GM12878 (cell line): Measurements from ENCODE around the gene ZNF189. TPM values are rescaled to one million over a fixed set of nuclear protein-coding genes. Genes with fewer than 3 reads are reported as not detected.

ENCODE experiments used
- ATAC-seq: fragments of 200-7000 bp; cut with Tn5 transposase; 3 replicates; pipeline ENCODE4 v1.9.1; 2020; ENCODE audit warnings: mild to moderate bottlenecking, moderate library complexity
- BruUV-seq: library from RNA; stranded (reverse); fragments of 400-500 nt; replicated peaks from 2 replicates; lab custom pipeline; 2021; lab: Mats Ljungman, UMichigan
- CTCF ChIA-PET: fragments of 300-600 bp; sonication (Branson Sonifier 250); formaldehyde crosslinking; extraction: SDS; loops from one replicate; lab custom pipeline; 2021; ENCODE audit warnings: inconsistent platforms; lab: Yijun Ruan, JAX
- POLR2A ChIA-PET: fragments of 350-600 bp; formaldehyde crosslinking; extraction: SDS; loops from one replicate; lab custom pipeline; 2021; ENCODE audit warnings: inconsistent platforms; lab: Charles Lee
- RAD21 ChIA-PET: fragments of 300-600 bp; sonication (Branson Sonifier 250); formaldehyde crosslinking; loops from one replicate; lab custom pipeline; 2023; ENCODE audit warnings: antibody characterized with exemption; ENCODE audit not compliant: unreplicated experiment; lab: Charles Lee
- SMC1A ChIA-PET: fragments of 300-600 bp; sonication (Branson Sonifier 250); formaldehyde crosslinking; loops from one replicate; lab custom pipeline; 2023; ENCODE audit not compliant: unreplicated experiment, uncharacterized antibody; lab: Charles Lee
- DNase-seq: peaks from one replicate; pipeline ENCODE4 v3.0.0-alpha.2; 2011; ENCODE audit warnings: low read depth, low spot score
- FAIRE-seq: peaks from 3 replicates; lab custom pipeline; 2011; peaks lifted over from hg19 to GRCh38; lab: Jason Lieb, UNC
- H2AFZ ChIP-seq: 2 replicates; pipeline ENCODE4 v1.6.0; 2011; ENCODE audit warnings: low read depth, low read length, control low read depth; ENCODE audit not compliant: control insufficient read depth
- H3K27ac ChIP-seq: 2 replicates; pipeline ENCODE4 v1.5.1; 2011; ENCODE audit warnings: control low read depth; ENCODE audit not compliant: control insufficient read depth, insufficient read depth
- H3K27me3 ChIP-seq, 2 experiments: replicated peaks in 1 of 2; 2 replicates each; pipeline versions ENCODE4 v1.6.0 to v1.6.1; 2011; ENCODE audit warnings: low read length in 1 of 2; ENCODE audit not compliant: control insufficient read depth in 2 of 2, insufficient read depth in 2 of 2
- H3K36me3 ChIP-seq, 2 experiments: 2 replicates each; pipeline ENCODE4 v1.5.1; 2011; ENCODE audit warnings: low read length in 1 of 2; ENCODE audit not compliant: control insufficient read depth in 2 of 2, insufficient read depth in 2 of 2
- H3K4me1 ChIP-seq: 2 replicates; pipeline ENCODE4 v1.6.1; 2011; ENCODE audit warnings: mild to moderate bottlenecking, low read length, moderate library complexity, mixed read lengths; ENCODE audit not compliant: control insufficient read depth, insufficient read depth
- H3K4me2 ChIP-seq: 2 replicates; pipeline ENCODE4 v1.6.0; 2011; ENCODE audit warnings: control low read depth; ENCODE audit not compliant: control insufficient read depth, insufficient read depth
- H3K4me3 ChIP-seq: fragments of 200-600 bp; sonication (generic); 2 replicates; pipeline ENCODE4 v1.5.1; 2016
- H3K79me2 ChIP-seq: 2 replicates; pipeline ENCODE4 v1.6.0; 2011; ENCODE audit warnings: low read length; ENCODE audit not compliant: control insufficient read depth, insufficient read depth
- H3K9ac ChIP-seq: 2 replicates; pipeline ENCODE4 v1.8.0; 2011; ENCODE audit warnings: low read length, control low read depth, mixed read lengths; ENCODE audit not compliant: control insufficient read depth, insufficient read depth
- H3K9me3 ChIP-seq: replicated peaks from 3 replicates; pipeline ENCODE4 v1.5.1; 2011; ENCODE audit warnings: mild to moderate bottlenecking, low read length; ENCODE audit not compliant: control insufficient read depth, insufficient read depth
- H4K20me1 ChIP-seq: 2 replicates; pipeline ENCODE4 v1.6.0; 2011; ENCODE audit not compliant: control insufficient read depth, insufficient read depth
- E2F8 ChIP-seq: fragments of 450-650 bp; IDR thresholded peaks from 2 replicates; pipeline ENCODE4 v1.6.1; 2018; ENCODE audit warnings: mild to moderate bottlenecking, low read depth, moderate library complexity; ENCODE audit not compliant: partially characterized antibody
- HDAC2 ChIP-seq: fragments of 200-600 bp; sonication (generic); IDR thresholded peaks from 2 replicates; pipeline ENCODE4 v1.6.1; 2017
- IRF4 ChIP-seq: IDR thresholded peaks from 2 replicates; pipeline ENCODE4 v1.6.1; 2011; ENCODE audit warnings: low read depth, low read length
- KDM1A ChIP-seq: fragments of 200-600 bp; sonication (generic); IDR thresholded peaks from 2 replicates; pipeline ENCODE4 v1.6.1; 2016; ENCODE audit warnings: borderline replicate concordance
- REST ChIP-seq: IDR thresholded peaks from 2 replicates; pipeline ENCODE4 v1.6.1; 2012; ENCODE audit warnings: mild to moderate bottlenecking, low read depth, low read length
- SREBF2 ChIP-seq: IDR thresholded peaks from 2 replicates; pipeline ENCODE4 v1.6.1; 2012; ENCODE audit warnings: mild to moderate bottlenecking, low read length
- TBL1XR1 ChIP-seq: IDR thresholded peaks from 2 replicates; pipeline ENCODE4 v1.6.1; 2012; ENCODE audit warnings: low read depth, low read length, improper control_type of control experiment
- ZBTB11 ChIP-seq: fragments of 450-650 bp; formaldehyde crosslinking; IDR thresholded peaks from 2 replicates; pipeline ENCODE4 v1.5.0; 2022; ENCODE audit warnings: mild to moderate bottlenecking, missing genetic modification characterization
- ZNF207 ChIP-seq: fragments of 450-650 bp; IDR thresholded peaks from 2 replicates; pipeline ENCODE4 v1.6.1; 2014; ENCODE audit warnings: antibody characterized with exemption, mild to moderate bottlenecking, borderline replicate concordance
- in situ Hi-C: fragments of 300-500 bp; cut with MboI; formaldehyde crosslinking; loops from 9 replicates; pipeline ENCODE4 v1.14.3; 2018; ENCODE audit warnings: mixed read lengths
- intact Hi-C: fragments of 100-400 bp; cut with micrococcal nuclease; formaldehyde crosslinking; loops from one replicate; pipeline ENCODE4 v1.14.2; 2022; ENCODE audit not compliant: unreplicated experiment
- polyA plus RNA-seq, 11 experiments: library from polyadenylated mRNA; depleted of rRNA in 4 of 11; unstranded in 6 of 11; stranded (reverse) in 5 of 11; fragments of >200 nt; fragmentation: Nextera tagmentation in 4 of 11; fragmentation: Illumina TruSeq in 1 of 11; extraction: Ambion mirVana in 4 of 11; extraction: Trizol in 1 of 11; gene quantifications; 1 replicate in 1 of 11; 2 replicates in 10 of 11; pipeline versions ENCODE4 v1.2.1 to v1.2.3, GENCODE V29; 2011 to 2016; ENCODE audit warnings: inconsistent platforms in 2 of 11, missing spikeins in 2 of 11, low read depth in 1 of 11
- total RNA-seq, 4 experiments: library from RNA; depleted of rRNA in 3 of 4; stranded (reverse); fragments of >200 nt in 3 of 4; fragmentation: Illumina TruSeq in 1 of 4; extraction: Trizol in 1 of 4; gene quantifications; 2 replicates each; pipeline versions ENCODE4 v1.2.1 to v1.2.3, GENCODE V29; 2013 to 2021

The ZNF189 gene
- total and polyA plus RNA-seq, 10 of the 15 experiments (the other 5 are each of a cell fraction or from before 2014, with no cell fraction given): 3.1 to 12.3 (median 7.4) TPM

DNA sequence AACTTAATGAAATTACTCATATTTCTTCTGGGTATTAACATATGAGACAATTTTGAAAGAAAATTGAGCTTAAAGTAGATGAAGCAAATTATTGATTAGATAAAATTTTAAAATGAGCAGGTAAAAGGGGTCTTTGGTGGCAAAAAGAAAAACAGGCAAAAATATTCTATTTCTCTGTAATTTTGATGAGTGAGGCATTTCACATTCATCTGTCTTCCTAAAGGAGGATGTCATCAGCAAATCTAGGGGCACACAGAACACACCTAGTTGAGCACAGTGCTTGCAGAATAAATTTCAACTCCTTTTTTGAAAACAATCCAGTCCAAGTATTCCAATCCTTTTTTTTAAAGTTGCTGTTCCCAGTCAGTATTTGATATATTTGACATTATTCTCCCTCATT is 16.2 kb downstream of the ZNF189 start (continued):
- TF ChIP-seq ZBTB11 (CRISPR knock-in tag) (no peak), KDM1A (no peak), SREBF2 (no peak), ZNF207 (no peak), HDAC2 (no peak), E2F8 (no peak), IRF4 (no peak)

DNA sequence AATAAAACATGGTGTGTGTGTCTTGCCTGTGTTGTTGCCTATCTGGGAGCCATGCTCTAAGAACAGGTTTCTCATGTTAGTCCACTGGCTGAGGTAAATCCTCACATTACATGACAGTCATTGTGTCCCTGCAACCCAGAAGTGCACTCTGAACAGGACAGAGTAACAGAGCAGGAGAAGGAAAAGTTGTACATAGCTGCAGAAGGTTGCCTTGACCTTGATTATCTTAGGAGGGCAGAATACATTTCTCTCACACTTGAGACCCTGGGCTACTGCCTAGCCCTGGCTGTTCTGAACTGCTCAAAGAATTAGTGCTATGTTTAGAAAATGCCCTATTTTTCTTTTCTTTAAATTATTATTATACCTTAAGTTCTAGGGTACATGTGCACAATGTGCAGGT is 16.9 kb downstream of the ZNF189 start:
- no TSS peak for BruUV-seq
- DNase-seq (no peak), FAIRE-seq (no peak), ATAC-seq (no peak)
- RAD21 ChIA-PET: no interaction called here
- no peak overlapping the region for H3K27ac ChIP-seq
- H3K4me3 ChIP-seq: no peak overlapping the region
- no peaks in the 10 kb centered on the region for H3K4me1 ChIP-seq
- SMC1A ChIA-PET: no interaction called here
- H3K79me2 ChIP-seq: no peaks in the 10 kb centered on the region
- in situ Hi-C loops (no loop called here), intact Hi-C loops (no loop called here)
- no peak overlapping the region for H3K4me2 ChIP-seq
- TF ChIP-seq REST: no peak
- TF ChIP-seq TBL1XR1: no peak
- POLR2A ChIA-PET: no interaction called here
- CTCF ChIA-PET: no interaction called here
- H3K9ac ChIP-seq: no peak overlapping the region
- H3K36me3 ChIP-seq: no peaks in the 10 kb centered on the region
- no peaks in the 10 kb centered on the region for H3K27me3 ChIP-seq
- H4K20me1 ChIP-seq: no peaks in the 10 kb centered on the region
- H3K9me3 ChIP-seq: no peaks in the 10 kb centered on the region; the same call in 1 of the 3 replicates
- H2AFZ ChIP-seq: no peak overlapping the region
